ENCODE measurements around the gene GNG8. TPM values are rescaled to one million over a fixed set of nuclear protein-coding genes. Genes with fewer than 3 reads are reported as not detected.

GNG8 gene
- total RNA-seq, 2 experiments from 2014 or later, result not detected

GRCh38 chr19:46650445-46650844, 14.4 kb upstream of the GNG8 start:
- POLR2A ChIA-PET, result no interaction called here
- Mint-ChIP-seq H3K9me3 (peaks cover 6% of the 10 kb centered on the region), H3K4me3 (no peak overlapping the region), H3K4me1 (ENCODE audit: low read depth) (peaks cover 14% of the 10 kb centered on the region), H3K27me3 (peaks cover 69% of the 10 kb centered on the region), H3K27ac (no peak overlapping the region), H3K36me3 (ENCODE audit: low read depth) (no peaks in the 10 kb centered on the region)
- Histone ChIP-seq H3K4me3 (ENCODE audit: low read length) (no peak overlapping the region), H3K36me3 (ENCODE audit: insufficient read depth, low read length) (no peaks in the 10 kb centered on the region), H3K4me1 (ENCODE audit: insufficient read depth, low read length) (peaks cover 9% of the 10 kb centered on the region), H3K9me3 (ENCODE audit: control insufficient read depth in 1 of 2, insufficient read depth in 1 of 2, low read length in 2 of 2) (peaks cover 5% of the 10 kb centered on the region in 2 experiments), H3K27me3 (ENCODE audit: control insufficient read depth in 1 of 2, insufficient read depth in 2 of 2, low read length in 2 of 2) (peaks cover 29 to 34% of the 10 kb centered on the region in 2 experiments), H3K27ac (ENCODE audit: low read depth in 1 of 2, low read length in 2 of 2) (no peak overlapping the region)
- CTCF ChIA-PET, result no interaction called here
- intact Hi-C loops (cut with DNase I, micrococcal nuclease), result no loop called here
- ATAC-seq (ENCODE audit: poor library complexity), result no peak
- DNase-seq, result no peak
- no peak for TF ChIP-seq CTCF (IDR thresholded peaks at IDR 0.05)

- intact Hi-C loops (cut with DNase I, micrococcal nuclease), result no loop called here
- ChIA-PET CTCF (no interaction called here), POLR2A (interaction anchor here (1.1 kb wide), 2 partner anchors 21 to 464 kb away, joined by 3 to 4 read pairs; partner anchors contain the start of gene ZC3H4)
- Mint-ChIP-seq H3K4me1 (ENCODE audit: low read depth) (peaks cover 14% of the 10 kb centered on the region), H3K27ac (no peak overlapping the region), H3K36me3 (ENCODE audit: low read depth) (no peaks in the 10 kb centered on the region), H3K9me3 (peaks cover 6% of the 10 kb centered on the region), H3K4me3 (peak overlapping the region; percentile 58), H3K27me3 (peaks cover 62% of the 10 kb centered on the region)
- peaks cover 9% of the 10 kb centered on the region for H3K4me1 ChIP-seq (ENCODE audit: insufficient read depth, low read length)
- ATAC-seq (ENCODE audit: poor library complexity) (no peak), DNase-seq (no peak)
- no peak overlapping the region for H3K4me3 ChIP-seq (ENCODE audit: low read length)
- no peaks in the 10 kb centered on the region for H3K36me3 ChIP-seq (ENCODE audit: insufficient read depth, low read length)
- H3K9me3 ChIP-seq (ENCODE audit: control insufficient read depth in 1 of 2, insufficient read depth in 1 of 2, low read length in 2 of 2), result peaks cover 5% of the 10 kb centered on the region in 2 experiments
- peaks cover 29 to 34% of the 10 kb centered on the region in 2 experiments for H3K27me3 ChIP-seq (ENCODE audit: control insufficient read depth in 1 of 2, insufficient read depth in 2 of 2, low read length in 2 of 2)
- no peak overlapping the region for H3K27ac ChIP-seq (ENCODE audit: low read depth in 1 of 2, low read length in 2 of 2)
- no peak for TF ChIP-seq CTCF (IDR thresholded peaks at IDR 0.05)
Observed at GRCh38 chr19:46648961-46649960, 13.3 kb upstream of the GNG8 start.

- Histone ChIP-seq H3K27ac (ENCODE audit: low read depth in 1 of 2, low read length in 2 of 2) (no peak overlapping the region), H3K9me3 (ENCODE audit: control insufficient read depth in 1 of 2, insufficient read depth in 1 of 2, low read length in 2 of 2) (peaks cover 5% of the 10 kb centered on the region in 2 experiments), H3K27me3 (ENCODE audit: control insufficient read depth in 1 of 2, insufficient read depth in 2 of 2, low read length in 2 of 2) (peaks cover 29 to 34% of the 10 kb centered on the region in 2 experiments), H3K4me3 (ENCODE audit: low read length) (no peak overlapping the region), H3K36me3 (ENCODE audit: insufficient read depth, low read length) (no peaks in the 10 kb centered on the region), H3K4me1 (ENCODE audit: insufficient read depth, low read length) (peaks cover 9% of the 10 kb centered on the region)
- Mint-ChIP-seq H3K4me3 (peak overlapping the region; percentile 12), H3K27me3 (peaks cover 54% of the 10 kb centered on the region), H3K4me1 (ENCODE audit: low read depth) (peaks cover 14% of the 10 kb centered on the region), H3K36me3 (ENCODE audit: low read depth) (no peaks in the 10 kb centered on the region), H3K9me3 (peaks cover 6% of the 10 kb centered on the region), H3K27ac (no peak overlapping the region)
- TF ChIP-seq CTCF (IDR thresholded peaks at IDR 0.05), result no peak
- CTCF ChIA-PET, result no interaction called here
- intact Hi-C loops (cut with DNase I, micrococcal nuclease), result no loop called here
- peak in 2 of 14 experiments; percentile 44 to 47 for DNase-seq
- peak; percentile 52 for ATAC-seq (ENCODE audit: poor library complexity)
- POLR2A ChIA-PET, result interaction anchor here (1.0 to 1.1 kb wide), 3 partner anchors 20 to 465 kb away, joined by 3 to 4 read pairs (median 3); partner anchors contain the start of gene ZC3H4
Observed at GRCh38 chr19:46648060-46648960, 12.3 kb upstream of the GNG8 start.
